ENCODE measurements around the gene OTOP3.

DNA sequence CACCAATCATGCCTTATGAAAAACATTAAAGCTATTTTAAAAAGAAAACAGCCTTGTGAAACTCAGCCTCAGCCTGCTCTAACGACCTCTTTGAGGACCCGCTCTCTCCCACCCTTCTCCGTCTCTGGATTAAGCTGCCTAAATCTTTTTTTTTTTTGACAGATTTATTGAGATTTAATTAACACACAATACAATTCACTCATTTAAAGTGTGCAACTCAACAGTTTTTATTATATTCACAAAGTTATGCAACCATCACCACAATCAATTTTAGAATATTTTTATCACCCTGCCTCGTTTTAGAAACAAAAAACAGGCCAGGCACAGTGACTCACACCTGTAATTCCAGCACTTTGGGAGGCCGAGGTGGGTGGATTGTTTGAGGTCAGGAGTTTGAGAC lies 60.1 kb downstream of the OTOP3 start:
- TF ChIP-seq, protein P1, sequence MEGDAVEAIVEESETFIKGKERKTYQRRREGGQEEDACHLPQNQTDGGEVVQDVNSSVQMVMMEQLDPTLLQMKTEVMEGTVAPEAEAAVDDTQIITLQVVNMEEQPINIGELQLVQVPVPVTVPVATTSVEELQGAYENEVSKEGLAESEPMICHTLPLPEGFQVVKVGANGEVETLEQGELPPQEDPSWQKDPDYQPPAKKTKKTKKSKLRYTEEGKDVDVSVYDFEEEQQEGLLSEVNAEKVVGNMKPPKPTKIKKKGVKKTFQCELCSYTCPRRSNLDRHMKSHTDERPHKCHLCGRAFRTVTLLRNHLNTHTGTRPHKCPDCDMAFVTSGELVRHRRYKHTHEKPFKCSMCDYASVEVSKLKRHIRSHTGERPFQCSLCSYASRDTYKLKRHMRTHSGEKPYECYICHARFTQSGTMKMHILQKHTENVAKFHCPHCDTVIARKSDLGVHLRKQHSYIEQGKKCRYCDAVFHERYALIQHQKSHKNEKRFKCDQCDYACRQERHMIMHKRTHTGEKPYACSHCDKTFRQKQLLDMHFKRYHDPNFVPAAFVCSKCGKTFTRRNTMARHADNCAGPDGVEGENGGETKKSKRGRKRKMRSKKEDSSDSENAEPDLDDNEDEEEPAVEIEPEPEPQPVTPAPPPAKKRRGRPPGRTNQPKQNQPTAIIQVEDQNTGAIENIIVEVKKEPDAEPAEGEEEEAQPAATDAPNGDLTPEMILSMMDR (IDR thresholded peaks at IDR 0.05; ENCODE audit: low read depth, low read length), result no peak
- no peak for TF ChIP-seq EZH2phosphoT487 (IDR thresholded peaks at IDR 0.05; ENCODE audit: low read depth)

Data from OCI-LY3 (cell line).